Spleen (tissue), 7 donors: ENCODE results near the gene KRTAP19-7.

ENCODE experiments used
- POLR2A ChIP-seq, 3 donors: fragments of 450-650 bp; IDR thresholded peaks; one replicate each; pipeline ENCODE4 v1.5.1; 2017; ENCODE audit warnings: antibody characterized with exemption in 3 of 3, mild to moderate bottlenecking in 1 of 3
- POLR2AphosphoS5 ChIP-seq, 3 donors: sonication (generic); formaldehyde crosslinking; IDR thresholded peaks; one replicate each; pipeline ENCODE4 v1.5.1; 2017; ENCODE audit warnings: antibody characterized with exemption in 3 of 3
- TF ChIP-seq, protein P1 (sequence below), 11 experiments: fragments of 200-600 bp in 7 of 11; fragments of 450-650 bp in 4 of 11; sonication (generic) in 4 of 11; IDR thresholded peaks in 8 of 11; conservative IDR thresholded peaks in 3 of 11; 1 replicate in 7 of 11; 2 replicates in 4 of 11; pipeline versions ENCODE4 v1.4.0 to v1.8.0; 2016 to 2021; ENCODE audit warnings: antibody characterized with exemption in 11 of 11, inconsistent platforms in 4 of 11, mild to moderate bottlenecking in 1 of 11
- donor health status: DM: no; HTN: no; CAD: no; lungs with moderate emphysema.
- donor health status: DM: no; HTN: no; CAD: no.
- donor health status: DM: no; HTN: no; CAD: no.

- TF ChIP-seq, protein P1, sequence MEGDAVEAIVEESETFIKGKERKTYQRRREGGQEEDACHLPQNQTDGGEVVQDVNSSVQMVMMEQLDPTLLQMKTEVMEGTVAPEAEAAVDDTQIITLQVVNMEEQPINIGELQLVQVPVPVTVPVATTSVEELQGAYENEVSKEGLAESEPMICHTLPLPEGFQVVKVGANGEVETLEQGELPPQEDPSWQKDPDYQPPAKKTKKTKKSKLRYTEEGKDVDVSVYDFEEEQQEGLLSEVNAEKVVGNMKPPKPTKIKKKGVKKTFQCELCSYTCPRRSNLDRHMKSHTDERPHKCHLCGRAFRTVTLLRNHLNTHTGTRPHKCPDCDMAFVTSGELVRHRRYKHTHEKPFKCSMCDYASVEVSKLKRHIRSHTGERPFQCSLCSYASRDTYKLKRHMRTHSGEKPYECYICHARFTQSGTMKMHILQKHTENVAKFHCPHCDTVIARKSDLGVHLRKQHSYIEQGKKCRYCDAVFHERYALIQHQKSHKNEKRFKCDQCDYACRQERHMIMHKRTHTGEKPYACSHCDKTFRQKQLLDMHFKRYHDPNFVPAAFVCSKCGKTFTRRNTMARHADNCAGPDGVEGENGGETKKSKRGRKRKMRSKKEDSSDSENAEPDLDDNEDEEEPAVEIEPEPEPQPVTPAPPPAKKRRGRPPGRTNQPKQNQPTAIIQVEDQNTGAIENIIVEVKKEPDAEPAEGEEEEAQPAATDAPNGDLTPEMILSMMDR (IDR thresholded peaks at IDR 0.05 in 8 of 11, conservative IDR thresholded peaks at IDR 0.05 in 3 of 11), result no peak
- TF ChIP-seq POLR2AphosphoS5 (IDR thresholded peaks at IDR 0.05), result no peak
- TF ChIP-seq POLR2A (IDR thresholded peaks at IDR 0.05), result no peak
Observed at GRCh38 chr21:30541764-30542163, 19.4 kb downstream of the KRTAP19-7 start, which contains the start of gene KRTAP19-6.
